ENCODE measurements around the gene TIAM1. TPM values are rescaled to one million over a fixed set of nuclear protein-coding genes. Genes with fewer than 3 reads are reported as not detected.

Gene TIAM1
- total RNA-seq, 1 experiment from 2014 or later, result 3.7 TPM

GRCh38 chr21:31330144-31330483 lies 13.9 kb downstream of the TIAM1 start:
- Histone ChIP-seq H3K27ac (ENCODE audit: low read length) (no peak overlapping the region), H3K4me3 (ENCODE audit: low read depth in 2 of 2, low read length in 2 of 2) (no peak overlapping the region), H3K9me3 (ENCODE audit: control insufficient read depth, insufficient read depth, low read depth, low read length) (no peaks in the 10 kb centered on the region), H3K27me3 (ENCODE audit: control insufficient read depth, insufficient read depth, low read length) (no peaks in the 10 kb centered on the region), H3K4me1 (ENCODE audit: control insufficient read depth, insufficient read depth, low read length) (no peaks in the 10 kb centered on the region), H3K36me3 (ENCODE audit: control insufficient read depth, insufficient read depth, low read length) (no peaks in the 10 kb centered on the region)
- ATAC-seq (no peak), DNase-seq (ENCODE audit: low read depth, low spot score) (no peak)
- BruUV-seq (replicated peaks), result no TSS peak
- no peak for TF ChIP-seq CTCF (IDR thresholded peaks at IDR 0.05)
- no peak for TF ChIP-seq TCF7L2 (IDR thresholded peaks at IDR 0.05; ENCODE audit: low read depth, low read length)
- no peak for TF ChIP-seq POLR2AphosphoS5 (IDR thresholded peaks at IDR 0.05; ENCODE audit: low read depth, low read length)
- no peak for TF ChIP-seq REST (IDR thresholded peaks at IDR 0.05; ENCODE audit: insufficient read depth in 1 of 2, low read depth in 2 of 2, low read length in 1 of 2)
- no peak for TF ChIP-seq SIN3A (IDR thresholded peaks at IDR 0.05; ENCODE audit: borderline replicate concordance, insufficient read depth, low read depth, low read length)
- CTCF ChIA-PET, result no interaction called here
- in situ Hi-C loops (cut with HindIII; ENCODE audit: low pct_unique_long_range_greater_than_20kb, low sequenced_read_pairs), result no loop called here
- intact Hi-C loops (cut with micrococcal nuclease; ENCODE audit: unreplicated experiment), result loop anchor here (10.0 kb wide), 1 partner anchor 125 kb away; no protein-coding TSS in a partner anchor
- POLR2A ChIA-PET, result no interaction called here

DNA sequence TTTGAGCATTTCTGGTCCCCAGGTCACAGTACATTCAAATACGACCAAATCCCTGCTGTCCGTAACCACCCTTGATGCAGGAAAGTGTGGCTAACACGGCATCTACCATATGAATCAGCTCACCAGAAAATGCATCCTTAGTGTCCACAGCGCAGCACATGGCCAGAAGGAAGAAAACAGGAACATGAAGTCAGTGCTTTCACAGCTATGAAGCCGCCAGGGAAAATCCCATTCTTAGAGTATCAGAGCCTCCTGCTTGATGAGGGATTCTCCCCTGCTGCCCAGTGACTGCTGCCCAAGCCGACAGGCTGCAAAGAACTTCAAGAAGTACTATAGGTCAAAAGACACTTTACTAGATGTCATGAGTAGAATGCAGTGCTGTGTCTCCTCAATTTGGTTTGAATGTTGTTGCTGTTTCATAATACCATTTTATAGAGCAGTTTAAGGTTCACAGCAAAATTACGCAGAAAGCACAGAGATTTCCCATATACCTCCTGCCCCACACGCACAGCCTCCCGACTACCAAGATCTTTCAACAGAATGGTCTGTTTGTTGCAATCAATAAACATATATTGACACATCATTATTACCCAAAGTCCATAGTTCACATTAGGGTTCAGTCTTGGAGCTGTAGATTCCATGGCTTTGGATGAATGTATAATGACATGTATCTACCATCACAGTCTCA lies 14.5 kb downstream of the TIAM1 start:
- TF ChIP-seq POLR2AphosphoS5 (IDR thresholded peaks at IDR 0.05; ENCODE audit: low read depth, low read length), result no peak
- TF ChIP-seq REST (IDR thresholded peaks at IDR 0.05; ENCODE audit: insufficient read depth in 1 of 2, low read depth in 2 of 2, low read length in 1 of 2), result no peak
- no peak for TF ChIP-seq TCF7L2 (IDR thresholded peaks at IDR 0.05; ENCODE audit: low read depth, low read length)
- no peak for TF ChIP-seq SIN3A (IDR thresholded peaks at IDR 0.05; ENCODE audit: borderline replicate concordance, insufficient read depth, low read depth, low read length)
- TF ChIP-seq CTCF (IDR thresholded peaks at IDR 0.05), result no peak
- BruUV-seq (replicated peaks), result no TSS peak
- Histone ChIP-seq H3K27me3 (ENCODE audit: control insufficient read depth, insufficient read depth, low read length) (no peaks in the 10 kb centered on the region), H3K4me3 (ENCODE audit: low read depth in 2 of 2, low read length in 2 of 2) (no peak overlapping the region), H3K4me1 (ENCODE audit: control insufficient read depth, insufficient read depth, low read length) (no peaks in the 10 kb centered on the region), H3K36me3 (ENCODE audit: control insufficient read depth, insufficient read depth, low read length) (no peaks in the 10 kb centered on the region), H3K27ac (ENCODE audit: low read length) (no peak overlapping the region), H3K9me3 (ENCODE audit: control insufficient read depth, insufficient read depth, low read depth, low read length) (no peaks in the 10 kb centered on the region)
- ChIA-PET POLR2A (no interaction called here), CTCF (no interaction called here)
- DNase-seq (ENCODE audit: low read depth, low spot score) (no peak), ATAC-seq (no peak)
- intact Hi-C loops (cut with micrococcal nuclease; ENCODE audit: unreplicated experiment), result loop anchor here (10.0 kb wide), 1 partner anchor 125 kb away; no protein-coding TSS in a partner anchor
- in situ Hi-C loops (cut with HindIII; ENCODE audit: low pct_unique_long_range_greater_than_20kb, low sequenced_read_pairs), result no loop called here
